NCI-H1105 treated with DMSO at 0.1 percent for 48 hours (cell line): Measurements from ENCODE around the gene ADAMTS18.

Experiments used
- DNase-seq: peaks from one replicate; lab custom pipeline; 2025; lab: John Stamatoyannopoulos, UW

Gene ADAMTS18

GRCh38 chr16:77328768-77329167 is 106.1 kb downstream of the ADAMTS18 start:
- DNase-seq = no peak

- DNase-seq = no peak
These were observed 106.6 kb downstream of the ADAMTS18 start for GRCh38 chr16:77328274-77328673.

- DNase-seq = no peak
These were observed 107.1 kb downstream of the ADAMTS18 start for GRCh38 chr16:77327717-77328116.

GRCh38 chr16:77324729-77325128 is 110.1 kb downstream of the ADAMTS18 start:
- no peak for DNase-seq

GRCh38 chr16:77323695-77324094 is 111.1 kb downstream of the ADAMTS18 start:
- DNase-seq = no peak

- peak; percentile 5 for DNase-seq
These were observed 112.1 kb downstream of the ADAMTS18 start for GRCh38 chr16:77322757-77323156.

- no peak for DNase-seq
These were observed 117.8 kb downstream of the ADAMTS18 start for GRCh38 chr16:77317059-77317458.

GRCh38 chr16:77310877-77311276 is 124.0 kb downstream of the ADAMTS18 start:
- no peak for DNase-seq

GRCh38 chr16:77308163-77308561 is 126.7 kb downstream of the ADAMTS18 start:
- DNase-seq = no peak

- no peak for DNase-seq
These were observed 127.2 kb downstream of the ADAMTS18 start for GRCh38 chr16:77307426-77308162.

- no peak for DNase-seq
These were observed 128.8 kb downstream of the ADAMTS18 start for GRCh38 chr16:77306075-77306474.

GRCh38 chr16:77304877-77305276 is 130.0 kb downstream of the ADAMTS18 start:
- no peak for DNase-seq

- no peak for DNase-seq
These were observed 130.7 kb downstream of the ADAMTS18 start for GRCh38 chr16:77304134-77304533.

GRCh38 chr16:77302674-77303073 is 132.2 kb downstream of the ADAMTS18 start:
- DNase-seq = no peak

- no peak for DNase-seq
These were observed 132.6 kb downstream of the ADAMTS18 start for GRCh38 chr16:77302249-77302648.

- no peak for DNase-seq
These were observed 134.6 kb downstream of the ADAMTS18 start for GRCh38 chr16:77300256-77300655.

GRCh38 chr16:77299395-77299794 is 135.4 kb downstream of the ADAMTS18 start:
- DNase-seq = no peak

GRCh38 chr16:77298418-77299360 is 136.1 kb downstream of the ADAMTS18 start:
- DNase-seq = no peak

GRCh38 chr16:77297996-77298395 is 136.8 kb downstream of the ADAMTS18 start:
- DNase-seq = no peak

- DNase-seq = no peak
These were observed 138.9 kb downstream of the ADAMTS18 start for GRCh38 chr16:77295896-77296295.

- peak; percentile 61 for DNase-seq
These were observed 144.3 kb downstream of the ADAMTS18 start for GRCh38 chr16:77290451-77291115.

- no peak for DNase-seq
These were observed 145.5 kb downstream of the ADAMTS18 start for GRCh38 chr16:77289331-77289809.
